HG02678 (cell line): Measurements from ENCODE around the gene NEK1.
"Not testable (repeated sequence)": the region's sequence is repeated elsewhere in the genome, so short reads cannot be mapped to it uniquely, and the experiment has no call there.

Source experiments
- ATAC-seq: cut with Tn5 transposase; IDR thresholded peaks from one replicate; pipeline ENCODE4 v1.9.1; 2021; ENCODE audit warnings: mild to moderate bottlenecking, moderate library complexity; ENCODE audit not compliant: unreplicated experiment

Gene NEK1

GRCh38 chr4:169499907-169500306 is 112.5 kb downstream of the NEK1 start:
- ATAC-seq, result not testable (repeated sequence)

DNA sequence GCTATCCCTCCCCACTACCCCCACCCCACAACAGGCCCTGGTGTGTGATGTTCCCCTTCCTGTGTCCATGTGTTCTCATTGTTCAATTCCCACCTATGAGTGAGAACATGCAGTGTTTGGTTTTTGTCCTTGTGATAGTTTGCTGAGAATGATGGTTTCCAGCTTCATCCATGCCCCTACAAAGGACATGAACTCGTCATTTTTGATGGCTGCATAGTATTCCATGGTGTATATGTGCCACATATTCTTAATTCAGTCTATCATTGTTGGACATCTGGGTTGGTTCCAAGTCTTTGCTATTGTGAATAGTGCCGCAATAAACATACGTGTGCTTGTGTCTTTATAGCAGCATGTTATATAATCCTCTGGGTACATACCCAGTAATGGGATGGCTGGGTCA is 118.1 kb downstream of the NEK1 start:
- ATAC-seq, result not testable (repeated sequence)

DNA sequence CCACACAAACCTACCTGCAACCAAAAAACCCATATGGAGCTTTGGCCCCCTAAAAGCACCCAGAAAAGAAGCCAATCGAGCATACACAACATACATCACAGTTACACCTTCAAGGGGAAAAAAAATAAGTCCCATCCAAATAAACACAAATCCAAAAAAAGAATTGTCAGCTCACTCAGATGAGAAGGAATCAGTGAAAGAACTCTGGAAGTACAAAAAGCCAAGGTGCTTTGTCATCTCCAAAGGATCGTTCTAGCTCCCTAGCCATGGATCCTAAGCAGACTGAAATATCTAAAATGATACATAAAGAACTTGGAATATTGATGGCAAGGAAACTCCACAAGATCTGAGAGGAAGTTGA is 119.2 kb downstream of the NEK1 start:
- no peak for ATAC-seq

DNA sequence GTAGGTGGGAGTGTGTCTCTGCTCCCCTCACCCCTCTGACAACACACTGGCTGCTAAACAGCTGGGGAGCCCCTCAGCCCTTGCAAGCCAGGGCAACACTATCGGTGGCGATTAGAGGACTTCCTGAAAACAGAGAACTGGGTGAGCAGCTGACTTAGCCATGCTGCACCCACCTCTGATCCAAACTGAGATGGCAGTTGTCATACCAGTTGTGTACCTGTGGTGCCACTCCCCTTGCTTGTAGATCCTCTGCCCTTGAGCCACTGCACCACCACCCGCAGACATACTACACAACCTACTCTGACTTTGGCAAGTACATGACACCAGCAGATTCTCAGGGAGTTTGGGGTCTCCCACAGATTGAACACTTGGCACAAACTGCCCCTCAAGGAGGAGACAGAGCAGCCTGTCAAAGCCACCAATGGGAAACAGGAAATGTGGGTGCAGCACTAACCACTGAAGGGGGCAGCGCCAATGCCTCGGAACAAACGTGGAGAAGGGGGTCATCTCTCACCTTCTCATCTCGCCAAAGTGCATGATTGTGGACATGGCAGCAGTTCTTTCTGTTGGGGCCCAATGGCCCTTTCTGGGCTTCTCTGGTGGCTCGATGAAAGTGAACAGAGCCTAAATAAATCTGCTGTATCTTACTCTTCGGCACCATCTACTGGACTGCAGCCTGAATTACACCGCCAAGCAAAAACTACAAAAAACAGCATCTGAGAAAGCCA is 119.8 kb downstream of the NEK1 start:
- no peak for ATAC-seq

DNA sequence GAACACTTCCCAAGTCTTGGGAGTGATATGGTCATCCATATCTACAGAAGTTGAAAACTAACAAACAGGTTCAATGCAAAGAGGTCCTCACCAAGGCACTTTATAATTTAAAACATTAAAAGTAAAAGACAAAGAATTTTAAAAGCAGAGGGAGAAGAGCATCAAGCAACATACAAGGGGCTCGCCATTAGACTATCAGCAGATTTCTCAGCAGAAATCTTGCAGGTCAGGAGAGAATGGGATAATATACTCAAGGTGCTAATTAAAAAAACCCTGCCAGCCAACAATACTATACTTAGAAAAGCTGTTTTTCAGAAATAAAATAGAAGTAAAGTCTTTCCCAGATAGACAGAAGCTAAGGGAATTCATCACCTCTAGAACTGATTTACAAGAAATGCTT is 121.2 kb downstream of the NEK1 start:
- no peak for ATAC-seq

GRCh38 chr4:169489306-169489705 is 123.1 kb downstream of the NEK1 start:
- ATAC-seq, result no peak

- peak; percentile 82 for ATAC-seq
Observed at GRCh38 chr4:169485791-169486742, 126.3 kb downstream of the NEK1 start.

DNA sequence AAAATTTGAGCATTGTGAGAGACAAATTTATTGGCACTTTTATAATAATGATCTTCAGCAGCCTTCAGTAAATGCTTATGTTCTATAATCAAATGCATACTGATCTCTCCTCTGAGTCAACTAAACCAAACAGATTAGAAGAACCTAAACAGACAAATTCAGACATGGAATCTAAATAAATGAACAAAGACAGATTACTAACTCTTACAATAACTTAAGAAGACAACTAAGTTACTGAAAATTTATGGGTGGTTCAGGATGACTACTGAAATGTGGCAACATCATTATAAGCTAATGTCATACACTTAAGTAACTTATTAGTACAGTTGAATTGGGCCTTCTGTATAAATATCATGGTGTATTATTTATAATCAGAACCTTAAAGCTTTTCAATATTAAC is 127.3 kb downstream of the NEK1 start:
- no peak for ATAC-seq

GRCh38 chr4:169484485-169484884 is 127.9 kb downstream of the NEK1 start:
- ATAC-seq, result no peak

GRCh38 chr4:169464080-169464479 is 148.3 kb downstream of the NEK1 start:
- ATAC-seq, result no peak

DNA sequence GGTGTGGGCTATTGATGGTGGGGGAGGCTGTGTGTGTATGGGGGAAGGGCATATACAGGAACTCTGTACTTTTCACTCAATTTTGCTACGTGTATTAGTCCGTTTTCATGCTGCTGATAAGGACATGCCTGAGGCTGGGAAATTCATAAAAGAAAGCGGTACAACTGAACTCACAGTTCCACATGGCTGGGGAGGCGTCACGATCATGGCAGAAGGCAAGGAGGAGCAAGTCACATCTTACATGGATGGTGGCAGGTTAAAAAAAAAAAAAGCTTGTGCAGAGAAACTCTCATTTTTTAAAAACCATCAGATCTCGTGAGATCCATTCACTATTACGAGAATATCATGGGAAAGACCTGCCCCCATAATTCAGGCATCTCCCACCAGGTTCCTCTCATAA is 152.3 kb downstream of the NEK1 start:
- no peak for ATAC-seq

GRCh38 chr4:169458575-169458974 is 153.8 kb downstream of the NEK1 start:
- no peak for ATAC-seq

DNA sequence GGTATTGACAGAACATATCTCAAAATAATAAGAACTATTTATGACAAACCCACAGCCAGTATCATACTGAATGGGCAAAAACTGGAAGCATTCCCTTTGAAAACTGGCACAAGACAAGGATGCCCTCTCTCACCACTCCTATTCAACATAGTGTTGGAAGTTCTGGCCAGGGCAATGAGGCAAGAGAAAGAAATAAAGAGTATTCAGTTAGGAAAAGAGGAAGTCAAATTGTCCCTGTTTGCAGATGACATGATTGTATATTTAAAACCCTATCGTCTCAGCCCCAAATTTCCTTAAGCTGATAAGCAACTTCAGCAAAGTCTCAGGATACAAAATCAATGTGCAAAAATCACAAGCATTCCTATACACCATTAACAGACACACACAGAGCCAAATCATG is 159.7 kb downstream of the NEK1 start:
- ATAC-seq, result not testable (repeated sequence)

DNA sequence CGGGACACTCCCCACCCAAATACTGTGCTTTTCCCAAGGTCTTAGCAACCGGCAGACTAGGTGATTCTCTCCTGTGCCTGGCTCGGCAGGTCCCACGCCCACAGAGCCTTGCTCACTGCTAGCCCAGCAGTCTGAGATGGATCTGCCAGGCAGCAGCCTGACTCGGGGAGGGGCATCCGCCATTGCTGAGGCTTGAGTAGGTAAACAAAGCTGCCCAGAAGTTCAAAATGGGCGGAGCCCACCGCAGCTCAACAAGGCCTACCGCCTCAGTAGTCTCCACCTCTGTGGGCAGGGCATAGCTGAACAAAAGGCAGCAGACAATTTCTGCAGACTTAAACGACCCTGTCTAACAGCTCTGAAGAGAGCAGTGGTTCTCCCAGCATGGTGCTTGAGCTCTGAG is 163.4 kb downstream of the NEK1 start:
- not testable (repeated sequence) for ATAC-seq

DNA sequence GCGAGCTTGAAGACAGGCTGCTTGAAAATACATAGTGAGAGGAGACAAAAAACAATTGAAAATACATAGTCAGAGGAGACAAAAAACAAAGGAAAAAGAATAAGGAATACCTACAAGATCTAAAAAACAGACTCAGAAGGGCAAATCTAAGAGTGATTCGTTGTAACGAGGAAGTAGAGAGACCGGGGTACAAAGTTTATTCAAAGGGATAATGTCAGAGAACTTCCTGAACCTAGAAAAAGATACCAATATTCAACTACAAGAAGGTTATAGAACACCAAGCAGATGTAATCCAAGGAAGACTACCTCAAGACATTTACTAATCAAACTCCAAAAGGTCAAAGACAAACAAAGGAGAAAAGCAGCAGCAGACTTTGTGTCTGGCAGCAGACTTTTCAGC is 165.6 kb downstream of the NEK1 start:
- ATAC-seq, result no peak

- ATAC-seq, result no peak
Observed at GRCh38 chr4:169443748-169444147, 168.6 kb downstream of the NEK1 start.

DNA sequence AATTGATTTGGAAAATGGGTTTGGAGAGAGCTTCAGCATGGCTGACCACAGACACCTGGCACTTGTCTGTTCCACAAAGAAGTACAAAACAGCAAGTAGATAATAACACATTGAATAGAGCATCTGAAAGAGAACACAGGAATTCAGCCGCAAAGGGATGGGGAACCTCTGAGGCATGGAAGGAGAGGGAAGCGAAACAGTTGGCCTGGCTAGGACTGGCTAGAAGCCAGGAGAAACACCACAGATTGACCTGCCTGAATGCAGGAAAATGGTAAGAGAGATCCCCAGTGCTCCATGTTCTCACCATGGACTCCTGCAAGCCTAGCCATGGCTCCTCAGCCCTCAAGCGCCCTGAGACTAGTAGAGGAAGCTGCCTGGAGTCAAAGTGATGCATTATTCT is 171.9 kb downstream of the NEK1 start:
- ATAC-seq, result no peak

DNA sequence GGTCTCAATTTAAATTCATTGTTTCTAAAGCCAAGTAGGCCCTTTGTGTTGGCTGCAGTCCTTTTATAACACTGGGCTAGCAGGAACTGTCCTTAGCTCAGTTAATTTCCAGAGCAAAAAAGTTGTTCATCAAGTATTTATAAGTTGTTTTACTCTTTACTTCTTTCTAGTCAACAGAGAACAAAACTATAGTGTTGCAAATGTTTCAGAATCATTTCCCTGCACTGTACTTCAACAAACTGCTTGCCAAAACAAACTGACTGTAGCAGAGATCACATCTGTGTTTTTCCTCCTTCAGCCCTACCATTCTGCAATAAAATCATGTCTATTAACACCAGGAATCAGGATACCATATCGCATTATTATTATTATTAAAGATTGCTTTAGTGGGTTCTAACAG is 173.1 kb downstream of the NEK1 start:
- no peak for ATAC-seq

DNA sequence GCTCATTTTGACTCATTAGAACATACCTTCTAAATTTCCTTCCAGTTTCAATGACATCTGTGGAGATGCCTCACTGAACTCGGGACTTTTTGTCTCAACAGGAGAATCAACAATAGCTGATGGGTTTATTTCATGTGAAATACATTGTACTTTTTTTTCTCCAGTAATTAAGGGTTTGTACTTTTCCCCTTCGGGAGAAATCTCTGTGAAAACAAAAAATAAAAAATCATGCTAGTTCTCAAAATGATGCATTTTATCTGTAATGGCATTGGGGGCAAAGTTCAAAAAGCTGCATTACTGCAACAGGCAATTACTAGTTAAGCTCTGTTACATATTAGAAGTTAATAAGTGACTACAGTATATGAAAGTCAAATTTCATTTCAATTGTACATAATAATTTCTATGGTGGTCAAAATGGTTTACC is 174.3 kb downstream of the NEK1 start:
- ATAC-seq, result peak; percentile 40

GRCh38 chr4:169437299-169438047 is 174.9 kb downstream of the NEK1 start:
- peak; percentile 89 for ATAC-seq

DNA sequence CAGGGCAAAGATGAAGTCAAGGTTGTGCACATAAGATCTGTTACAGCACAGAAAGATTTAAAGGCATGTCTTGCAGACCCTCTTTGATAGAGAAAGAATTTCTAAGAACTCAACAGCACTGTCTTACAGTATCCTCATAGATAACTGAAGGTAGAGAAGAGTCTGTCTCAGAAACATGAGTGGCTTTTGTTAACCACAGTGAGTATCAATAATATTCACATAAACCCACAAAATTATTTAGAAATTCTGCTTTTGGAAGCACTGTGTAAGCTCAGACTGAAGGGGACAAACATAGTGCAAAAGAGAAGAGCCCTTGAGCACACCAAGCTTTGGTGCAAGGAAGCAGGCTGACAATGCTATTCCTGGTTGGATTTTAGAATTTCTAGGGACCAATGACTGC is 175.6 kb downstream of the NEK1 start:
- no peak for ATAC-seq
